Stimulated activated CD4-positive, alpha-beta T cell treated with anti-CD3 and anti-CD28 coated beads, Interleukin-4, amount 100 ng/mL, for 1 hour (primary cell): ENCODE data around the gene KDM2A.
A peak's percentile ranks its signal among the peaks of the same experiment; 100 is the strongest.

Experiments used
- DNase-seq: peaks from one replicate; pipeline ENCODE4 v3.0.0-alpha.2; 2020

Gene KDM2A

GRCh38 chr11:67287355-67288197, 168.5 kb downstream of the KDM2A start:
- DNase-seq, result no peak

DNA sequence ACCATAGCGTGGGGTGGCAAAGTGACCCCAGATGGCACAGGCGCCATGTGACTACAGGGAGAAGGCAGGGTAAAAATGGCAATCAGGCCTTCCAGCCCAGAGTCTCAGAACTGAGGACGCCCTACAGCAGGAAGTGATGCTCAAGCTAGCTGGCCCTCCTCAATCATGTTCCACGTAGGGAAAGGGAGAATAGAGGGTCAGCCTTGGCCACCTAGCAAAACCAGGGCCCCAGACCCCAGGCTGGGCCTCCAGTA, 169.1 kb downstream of the KDM2A start:
- no peak for DNase-seq

- DNase-seq, result peak; percentile 88
Measured at GRCh38 chr11:67288452-67289225, 169.6 kb downstream of the KDM2A start.

- no peak for DNase-seq
Measured at GRCh38 chr11:67289226-67289650, 170.2 kb downstream of the KDM2A start, which contains the start of gene ANKRD13D. ANKRD13D (plus strand) TSS chr11:67289303; CDS start chr11:67289461, 158 bp downstream.

DNA sequence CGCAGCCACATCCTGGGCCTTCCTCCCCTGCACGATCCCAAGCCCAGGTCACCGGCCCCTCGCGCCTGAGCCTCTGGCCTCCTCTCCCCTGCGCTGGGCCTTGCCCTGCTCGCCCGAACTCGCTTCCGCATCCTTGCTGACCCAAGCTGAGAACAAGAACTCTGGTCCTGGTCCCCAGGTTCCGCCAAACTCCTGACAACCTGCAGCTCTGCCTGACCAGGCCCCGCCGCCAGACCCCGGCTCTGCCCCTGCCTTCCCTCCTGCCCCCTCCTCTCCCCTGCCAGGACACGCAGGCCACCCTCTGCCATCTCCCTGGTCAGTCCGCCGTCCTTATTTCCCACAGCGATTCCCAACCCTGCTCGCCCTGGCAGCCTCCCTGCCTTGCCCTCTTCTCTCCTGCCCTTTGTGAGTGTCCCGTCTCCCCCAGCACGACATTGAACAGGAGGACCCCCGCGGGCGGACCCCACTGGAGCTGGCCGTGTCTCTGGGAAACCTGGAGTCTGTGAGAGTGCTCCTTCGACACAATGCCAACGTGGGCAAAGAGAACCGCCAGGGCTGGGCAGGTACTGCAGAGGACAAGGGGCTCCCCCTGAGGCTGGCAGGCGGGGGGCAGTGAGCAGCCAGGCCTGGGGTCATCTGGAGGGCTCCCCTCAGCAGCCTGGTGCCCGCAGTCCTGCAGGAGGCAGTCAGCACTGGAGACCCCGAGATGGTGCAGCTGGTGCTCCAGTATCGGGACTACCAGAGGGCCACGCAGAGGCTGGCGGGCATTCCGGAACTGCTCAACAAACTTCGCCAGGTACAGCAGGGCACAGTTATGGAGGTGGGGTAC, 170.8 kb downstream of the KDM2A start:
- peak; percentile 4 for DNase-seq

DNA sequence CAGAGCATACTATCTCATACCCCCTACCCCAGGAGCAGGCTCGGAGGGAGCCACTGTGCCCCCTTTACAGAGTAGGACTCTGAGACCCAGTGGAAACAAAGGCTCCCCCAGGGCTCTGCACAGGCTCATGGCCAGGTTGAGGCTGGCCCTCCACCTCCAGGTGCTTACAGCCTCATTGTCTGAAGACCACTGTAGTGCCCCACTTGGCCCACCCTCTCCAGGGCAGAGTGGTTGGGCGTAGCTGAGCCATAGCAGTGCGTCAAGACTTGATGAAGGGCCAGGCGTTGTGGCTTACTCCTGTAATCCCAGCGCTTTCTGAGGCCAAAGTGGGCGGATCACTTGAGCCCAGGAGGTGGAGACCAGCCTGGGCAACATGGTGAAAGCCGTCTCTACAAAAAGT, 171.7 kb downstream of the KDM2A start:
- no peak for DNase-seq

- no peak for DNase-seq
Measured at GRCh38 chr11:67291481-67292381, 172.7 kb downstream of the KDM2A start.

- no peak for DNase-seq
Measured at GRCh38 chr11:67292671-67293070, 173.6 kb downstream of the KDM2A start.

DNA sequence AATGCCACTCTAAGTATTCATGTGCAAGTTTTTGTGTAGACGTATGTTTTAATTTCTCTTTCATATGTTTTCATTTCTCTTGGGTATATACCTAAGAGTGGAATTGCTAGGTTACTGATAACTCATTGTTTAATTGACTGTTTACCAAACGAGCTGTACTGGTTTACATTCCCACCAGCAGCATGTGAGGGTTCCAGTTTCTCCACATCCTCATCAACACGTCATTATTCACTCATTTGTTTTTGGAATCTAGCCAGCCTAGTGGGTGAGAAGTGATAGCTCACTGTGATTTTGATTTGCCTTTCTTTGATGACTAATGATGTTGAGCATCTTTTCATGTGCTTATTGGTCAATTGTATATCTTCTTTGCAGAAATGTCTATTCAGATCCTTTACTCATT, 174.0 kb downstream of the KDM2A start:
- no peak for DNase-seq

DNA sequence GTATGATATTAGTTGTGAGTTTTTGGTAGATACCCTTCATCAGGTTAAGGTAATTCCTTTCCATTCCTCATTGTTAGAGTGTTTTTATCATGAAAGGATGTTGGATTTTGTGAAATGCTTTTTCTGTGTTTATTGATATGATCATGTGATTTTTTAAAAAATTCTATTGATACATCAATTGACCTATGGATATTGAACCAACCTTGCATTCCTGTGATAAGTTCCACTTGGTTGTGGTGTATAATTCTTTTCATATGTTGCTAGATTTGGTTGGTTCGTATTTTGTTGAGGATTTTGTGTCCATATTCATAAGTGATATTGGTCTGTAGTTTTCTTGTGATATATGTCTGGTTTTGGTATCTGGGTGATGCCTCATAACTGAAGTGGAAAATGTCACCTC, 176.8 kb downstream of the KDM2A start:
- no peak for DNase-seq

DNA sequence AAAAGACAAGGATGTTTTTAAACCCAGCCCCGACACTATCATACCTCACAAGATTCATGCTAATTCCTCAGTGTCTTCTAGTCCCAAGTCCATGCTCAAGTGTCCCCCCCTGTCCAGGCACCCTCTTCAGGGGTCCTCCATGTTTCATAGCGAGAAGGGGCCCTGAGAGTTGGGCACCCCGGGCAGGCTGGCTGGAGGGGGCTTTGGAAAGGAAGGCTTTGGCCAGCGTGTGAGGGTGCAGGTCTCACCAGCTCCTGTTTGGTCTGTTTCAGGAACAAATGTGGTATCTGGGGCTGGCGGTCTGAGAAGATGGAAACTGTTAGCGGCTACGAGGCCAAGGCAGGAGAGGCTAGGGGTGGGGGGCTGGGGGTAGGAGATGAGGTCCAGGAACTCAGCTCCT, 179.7 kb downstream of the KDM2A start:
- DNase-seq, result no peak

DNA sequence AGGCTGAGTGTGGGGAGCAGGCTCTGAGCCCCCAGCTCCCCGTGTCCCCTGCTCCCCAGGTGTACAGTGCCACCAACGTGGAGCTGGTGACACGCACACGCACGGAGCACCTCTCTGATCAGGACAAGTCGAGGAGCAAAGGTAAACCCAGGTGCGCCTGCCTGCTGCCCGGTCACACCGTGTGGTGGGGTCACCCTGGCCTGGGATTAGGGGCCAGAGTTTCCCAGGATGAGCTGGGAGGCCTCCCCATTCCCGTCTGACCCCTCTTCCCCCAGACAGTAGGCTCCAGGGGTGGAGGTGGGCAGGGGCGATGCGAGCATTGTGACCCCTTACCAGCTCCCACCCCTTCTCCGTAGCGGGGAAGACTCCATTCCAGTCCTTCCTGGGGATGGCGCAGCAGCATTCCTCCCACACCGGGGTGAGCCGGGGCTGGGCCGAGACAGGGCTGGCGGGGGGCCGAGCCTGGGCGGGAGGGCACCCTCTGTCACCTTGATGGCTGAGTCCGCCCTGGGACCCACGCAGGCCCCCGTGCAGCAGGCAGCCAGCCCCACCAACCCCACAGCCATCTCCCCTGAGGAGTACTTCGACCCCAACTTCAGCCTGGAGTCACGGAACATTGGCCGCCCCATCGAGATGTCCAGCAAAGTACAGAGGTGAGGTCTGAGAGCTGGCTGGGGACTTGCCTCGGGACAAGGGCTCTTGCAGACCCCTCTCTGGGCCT, 180.6 kb downstream of the KDM2A start:
- DNase-seq, result no peak

DNA sequence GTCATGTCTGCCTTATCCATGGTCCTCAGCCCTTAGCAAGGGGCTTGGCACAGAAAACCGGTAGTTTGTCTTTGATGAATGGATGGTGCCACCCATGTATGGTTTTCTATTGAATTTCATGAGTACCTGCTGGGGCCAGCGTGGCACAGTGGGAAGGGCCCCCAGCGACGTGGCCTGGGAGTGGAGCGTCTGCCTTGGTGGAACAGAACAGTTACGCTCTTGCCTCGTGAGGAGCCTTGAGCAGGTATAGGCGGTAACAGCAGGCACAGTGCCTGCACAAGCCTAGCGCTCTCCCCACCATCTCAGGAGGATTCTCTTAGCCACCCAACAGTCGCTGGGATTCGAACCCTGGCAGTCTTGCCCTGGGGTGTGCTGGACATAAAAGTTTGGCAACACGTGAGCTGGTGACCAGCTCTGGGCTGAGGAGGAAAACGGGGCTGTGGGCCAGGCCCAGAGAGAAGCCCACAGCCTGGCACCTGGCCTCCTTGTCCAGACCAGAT, 181.2 kb downstream of the KDM2A start:
- DNase-seq, result no peak

DNA sequence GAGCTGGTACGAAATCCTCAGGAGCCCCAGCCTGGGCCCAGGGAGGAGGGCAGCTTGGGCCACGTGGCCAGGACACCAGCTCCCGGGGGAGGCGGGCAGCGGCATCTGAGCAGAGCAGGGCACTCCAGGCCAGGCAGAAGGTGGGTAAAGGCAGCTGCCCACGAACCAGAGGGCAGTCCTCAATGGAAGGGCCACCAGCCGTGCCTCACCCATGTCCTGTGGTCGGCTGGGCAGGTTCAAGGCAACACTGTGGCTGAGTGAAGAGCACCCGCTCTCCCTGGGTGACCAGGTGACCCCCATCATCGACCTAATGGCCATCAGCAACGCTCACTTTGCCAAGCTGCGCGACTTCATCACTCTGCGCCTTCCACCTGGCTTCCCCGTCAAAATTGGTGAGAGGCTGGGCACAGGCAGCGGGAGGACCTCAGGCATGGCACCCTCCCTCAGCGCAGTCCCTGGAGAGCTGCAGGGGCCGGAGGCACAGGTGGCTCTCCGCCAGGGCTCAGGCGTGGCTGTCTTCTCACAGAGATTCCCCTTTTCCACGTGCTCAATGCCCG, 181.8 kb downstream of the KDM2A start:
- DNase-seq, result no peak

- DNase-seq, result no peak
Measured at GRCh38 chr11:67301313-67301921, 182.4 kb downstream of the KDM2A start.

- no peak for DNase-seq
Measured at GRCh38 chr11:67301951-67302516, 183.0 kb downstream of the KDM2A start.

GRCh38 chr11:67302571-67303131, 183.6 kb downstream of the KDM2A start:
- no peak for DNase-seq

DNA sequence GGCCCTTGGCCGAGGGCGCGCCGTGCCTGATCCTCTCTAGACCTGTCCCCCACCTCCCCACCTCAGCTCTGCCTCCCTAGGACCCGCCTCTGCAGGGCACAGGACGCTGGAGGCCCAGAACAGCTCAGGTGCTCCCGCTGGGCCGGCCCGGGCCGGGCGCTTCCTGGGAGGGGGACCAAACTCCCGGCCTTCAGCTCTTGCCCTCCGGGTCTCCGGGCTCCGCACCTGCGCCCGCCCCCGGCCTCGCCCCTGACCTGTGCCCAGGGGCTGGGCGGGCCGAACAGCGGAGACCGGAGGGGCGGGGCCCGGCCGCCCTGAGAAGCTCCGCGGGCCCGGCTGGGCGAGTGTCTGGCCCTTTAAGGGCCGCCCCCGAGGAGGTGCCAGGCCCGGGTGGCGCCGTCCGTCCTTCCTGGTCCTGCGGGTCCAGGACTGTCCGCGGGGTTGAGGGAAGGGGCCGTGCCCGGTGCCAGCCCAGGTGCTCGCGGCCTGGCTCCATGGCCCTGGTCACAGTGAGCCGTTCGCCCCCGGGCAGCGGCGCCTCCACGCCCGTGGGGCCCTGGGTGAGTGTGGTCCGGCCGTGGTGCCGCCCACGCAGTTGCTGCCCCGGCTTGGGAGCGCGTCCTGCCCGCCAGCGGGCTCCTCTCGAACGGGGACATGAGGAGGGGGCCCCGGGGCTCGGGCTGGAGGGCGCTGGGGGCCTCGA, 184.2 kb downstream of the KDM2A start, which contains the start of gene SSH3:
SSH3 (plus strand) TSS at position 399 of the 703 bp plus-strand sequence; CDS start at position 495, 96 bp downstream.
- DNase-seq, result peak; percentile 51

GRCh38 chr11:67303835-67304411, 184.9 kb downstream of the KDM2A start:
- DNase-seq, result peak; percentile 27
